Dedifferentiated amniotic fluid mesenchymal stem cell (primary cell): Measurements from ENCODE around the gene FAM117A.
"Not testable (repeated sequence)": the region's sequence is repeated elsewhere in the genome, so short reads cannot be mapped to it uniquely, and the experiment has no call there.

Experiments used
- DNase-seq: peaks from one replicate; pipeline ENCODE4 v3.0.0-alpha.2; 2016; ENCODE audit errors: extremely low spot score

The FAM117A gene

GRCh38 chr17:49762151-49762941, 1.6 kb downstream of the FAM117A start:
- no peak for DNase-seq

- no peak for DNase-seq
These were observed 2.9 kb downstream of the FAM117A start for GRCh38 chr17:49760932-49761558.

GRCh38 chr17:49760296-49760695, 3.6 kb downstream of the FAM117A start:
- DNase-seq = no peak

GRCh38 chr17:49759203-49759602, 4.7 kb downstream of the FAM117A start:
- DNase-seq = no peak

- DNase-seq = not testable (repeated sequence)
These were observed 5.4 kb downstream of the FAM117A start for GRCh38 chr17:49758464-49759010.

GRCh38 chr17:49757151-49757777, 6.7 kb downstream of the FAM117A start:
- DNase-seq = no peak

GRCh38 chr17:49756323-49757150, 7.4 kb downstream of the FAM117A start:
- no peak for DNase-seq

GRCh38 chr17:49755663-49756283, 8.2 kb downstream of the FAM117A start:
- no peak for DNase-seq

GRCh38 chr17:49753959-49754391, 10.0 kb downstream of the FAM117A start:
- no peak for DNase-seq

- no peak for DNase-seq
These were observed 11.4 kb downstream of the FAM117A start for GRCh38 chr17:49752508-49752907.

- no peak for DNase-seq
These were observed 14.2 kb downstream of the FAM117A start for GRCh38 chr17:49749730-49750129.

- DNase-seq = no peak
These were observed 15.1 kb downstream of the FAM117A start for GRCh38 chr17:49748791-49749190.

GRCh38 chr17:49748223-49748622, 15.7 kb downstream of the FAM117A start:
- DNase-seq = no peak

- no peak for DNase-seq
These were observed 16.3 kb downstream of the FAM117A start for GRCh38 chr17:49747632-49748031.

GRCh38 chr17:49746791-49747490, 17.0 kb downstream of the FAM117A start:
- DNase-seq = no peak

- no peak for DNase-seq
These were observed 18.5 kb downstream of the FAM117A start for GRCh38 chr17:49745175-49746139.

- DNase-seq = no peak
These were observed 21.7 kb downstream of the FAM117A start for GRCh38 chr17:49742166-49742638.

- no peak for DNase-seq
These were observed 22.2 kb downstream of the FAM117A start for GRCh38 chr17:49741692-49742076.

- no peak for DNase-seq
These were observed 22.8 kb downstream of the FAM117A start for GRCh38 chr17:49741009-49741691.
